ENCODE data around the gene TSPAN9.

Gene TSPAN9

GRCh38 chr12:3250576-3250975 is 173.4 kb downstream of the TSPAN9 start:
- no peak for DNase-seq (ENCODE audit: low spot score)

DNA sequence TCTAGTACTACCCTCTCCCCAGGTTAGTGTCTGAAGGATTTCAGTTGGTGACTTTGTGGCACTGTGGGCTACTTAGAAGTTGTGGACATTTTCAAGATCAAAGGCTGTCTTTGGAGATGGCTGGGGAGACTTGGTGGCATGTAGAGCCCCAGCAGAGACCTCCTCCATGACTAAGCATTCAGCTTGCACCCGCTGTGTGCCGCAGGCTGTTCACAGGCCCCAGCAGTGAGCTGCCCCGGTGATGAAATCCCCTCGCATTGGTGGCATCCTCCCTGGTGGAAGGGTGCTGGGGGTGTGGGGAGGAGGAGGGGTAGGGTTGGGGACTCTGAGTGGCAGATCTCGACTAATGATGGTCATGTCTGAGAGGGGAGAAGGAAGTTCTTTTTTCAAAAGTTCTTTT is 173.9 kb downstream of the TSPAN9 start:
- no peak for DNase-seq (ENCODE audit: low spot score)

- DNase-seq (ENCODE audit: low spot score), result no peak
Measured at GRCh38 chr12:3251691-3252090, 174.5 kb downstream of the TSPAN9 start.

GRCh38 chr12:3252450-3252891 is 175.3 kb downstream of the TSPAN9 start:
- no peak for DNase-seq (ENCODE audit: low spot score)

- DNase-seq (ENCODE audit: low spot score), result no peak
Measured at GRCh38 chr12:3253682-3254275, 176.6 kb downstream of the TSPAN9 start.

GRCh38 chr12:3255057-3255456 is 177.9 kb downstream of the TSPAN9 start:
- no peak for DNase-seq (ENCODE audit: low spot score)

- DNase-seq (ENCODE audit: low spot score), result no peak
Measured at GRCh38 chr12:3256103-3256631, 179.0 kb downstream of the TSPAN9 start.

GRCh38 chr12:3257411-3257810 is 180.2 kb downstream of the TSPAN9 start:
- no peak for DNase-seq (ENCODE audit: low spot score)

DNA sequence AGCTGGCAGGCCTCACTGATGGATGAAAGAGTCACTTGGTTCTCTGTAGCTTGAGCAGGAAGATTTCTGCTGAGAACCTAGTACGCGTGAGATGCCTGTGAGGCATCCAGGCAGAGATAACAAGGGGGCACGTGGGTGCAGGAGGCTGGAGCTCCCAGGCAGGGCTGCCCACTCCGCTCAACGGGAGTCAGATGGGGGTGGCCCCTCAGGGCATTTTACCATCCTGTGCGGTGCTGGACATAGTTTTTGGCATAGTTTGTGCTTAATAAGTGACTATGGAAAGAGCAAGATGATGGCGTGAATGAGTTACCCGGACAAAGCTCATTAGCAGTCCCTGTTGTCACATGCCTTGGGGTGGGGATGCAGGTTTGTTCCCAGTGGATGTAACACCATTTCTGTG is 182.8 kb downstream of the TSPAN9 start:
- no peak for DNase-seq (ENCODE audit: low spot score)

DNA sequence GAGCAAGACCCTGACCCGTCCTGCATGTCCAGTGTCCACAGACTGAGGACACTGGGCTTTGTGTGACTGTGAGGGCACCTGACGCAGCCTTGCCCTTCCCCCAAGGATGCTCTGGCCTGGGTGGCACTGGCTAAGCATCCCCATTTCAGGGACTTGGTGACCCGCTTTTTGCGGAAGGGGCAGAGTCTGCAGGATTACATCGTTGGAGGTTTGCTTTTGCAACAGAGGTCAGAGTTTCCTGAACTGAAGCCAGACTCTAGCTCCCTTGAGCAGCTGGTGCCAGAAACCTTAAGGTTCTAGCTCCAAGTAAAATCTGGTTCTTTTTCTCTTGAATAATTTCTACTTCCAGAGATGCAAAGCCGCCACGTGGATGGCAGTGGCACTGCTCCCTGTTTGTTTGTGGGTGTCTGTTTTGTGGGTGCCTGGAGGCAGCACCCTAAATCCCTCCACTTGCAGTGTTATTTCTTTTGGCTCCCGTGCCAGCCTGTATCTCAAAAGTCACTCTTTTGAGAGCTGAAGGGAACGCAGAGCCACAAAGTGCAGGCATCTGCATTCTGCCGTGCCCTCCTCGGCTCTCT is 184.7 kb downstream of the TSPAN9 start:
- DNase-seq (ENCODE audit: low spot score), result no peak

DNA sequence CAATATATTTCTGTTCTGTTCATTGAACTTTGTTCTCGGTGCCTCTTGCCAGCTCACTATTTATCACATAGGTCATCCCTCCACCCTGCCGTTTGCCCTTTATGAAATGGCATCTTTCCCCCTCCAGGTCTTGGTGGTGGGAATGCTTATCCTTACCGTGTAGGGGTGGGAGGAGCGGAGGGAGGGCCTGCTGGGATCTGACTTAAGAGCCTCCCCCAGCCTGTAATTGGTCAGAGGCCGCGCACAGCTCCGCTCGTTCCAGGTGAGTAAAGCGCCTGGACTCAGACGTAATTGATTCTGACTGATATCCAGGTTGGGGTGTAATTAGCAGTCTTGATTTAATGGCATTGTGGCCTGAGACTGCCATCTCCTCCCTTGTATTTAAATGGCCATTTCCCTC is 185.3 kb downstream of the TSPAN9 start:
- DNase-seq (ENCODE audit: low spot score), result no peak

- no peak for DNase-seq (ENCODE audit: low spot score)
Measured at GRCh38 chr12:3263282-3263681, 186.1 kb downstream of the TSPAN9 start.

DNA sequence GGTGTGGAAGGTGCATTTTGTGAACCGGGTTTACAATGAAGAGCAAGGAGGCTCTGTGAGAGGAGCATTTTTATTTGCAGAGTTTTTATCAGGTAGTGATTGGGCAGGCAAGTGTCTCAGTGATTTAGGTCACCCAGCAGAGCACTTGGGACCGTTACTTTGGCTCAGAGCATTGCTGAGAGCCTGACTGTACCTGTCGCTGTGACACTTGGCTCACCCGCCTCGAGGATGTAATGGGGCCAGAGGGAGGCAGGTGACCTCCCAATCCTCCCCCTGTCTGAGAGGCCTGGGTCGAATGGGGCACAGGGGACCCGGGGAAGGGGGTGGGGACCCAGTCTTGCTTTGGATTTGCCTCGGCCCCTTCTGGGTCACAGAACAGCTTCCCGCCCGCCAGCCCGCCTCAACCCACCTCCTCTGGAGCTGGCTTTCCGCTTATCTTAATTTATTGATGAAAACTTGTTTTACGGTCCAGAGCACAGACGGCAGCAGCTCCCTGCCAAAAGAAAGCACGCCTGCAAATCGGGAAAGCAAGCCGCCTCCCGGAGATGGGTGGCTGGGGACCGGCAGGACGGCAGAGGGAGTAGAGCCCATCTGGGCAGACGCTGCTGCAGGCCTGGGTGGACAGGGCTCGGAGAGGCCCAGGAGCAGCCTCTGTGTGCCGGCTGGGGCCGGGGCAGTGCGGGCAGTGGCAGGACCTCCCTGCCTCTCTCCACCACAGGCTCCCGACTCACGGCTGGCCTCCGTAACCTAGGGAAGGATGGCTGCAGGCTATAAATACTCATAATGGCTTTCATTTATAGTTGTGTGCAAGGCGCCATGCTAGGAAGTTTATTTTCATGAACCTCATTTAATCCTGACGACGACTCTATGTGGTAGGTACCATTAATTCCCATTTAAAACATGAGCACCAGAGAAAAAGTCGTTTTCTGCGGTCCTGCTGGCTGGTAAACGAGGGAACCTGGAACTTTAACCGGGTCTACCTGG is 187.1 kb downstream of the TSPAN9 start:
- DNase-seq (ENCODE audit: low spot score), result no peak

DNA sequence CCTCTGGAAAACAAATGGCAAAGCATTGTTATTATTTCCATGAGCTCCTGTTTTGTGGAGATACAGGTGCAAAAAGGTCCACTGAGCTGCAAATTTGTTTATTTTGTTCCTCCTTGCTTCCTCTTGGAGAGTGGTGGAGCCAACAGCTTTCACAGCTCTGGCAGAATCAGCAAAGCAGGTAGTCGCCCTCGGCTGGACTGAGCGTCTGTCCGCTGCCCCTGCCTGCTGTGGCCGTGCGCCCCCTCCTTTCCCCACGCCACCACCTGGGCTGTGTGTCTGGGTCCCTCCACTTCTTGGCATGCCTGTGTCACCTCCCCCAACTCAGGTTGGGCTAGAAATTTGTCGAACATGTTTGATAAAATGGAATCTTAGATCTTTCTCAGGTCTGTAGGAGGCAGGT is 188.2 kb downstream of the TSPAN9 start:
- no peak for DNase-seq (ENCODE audit: low spot score)

DNA sequence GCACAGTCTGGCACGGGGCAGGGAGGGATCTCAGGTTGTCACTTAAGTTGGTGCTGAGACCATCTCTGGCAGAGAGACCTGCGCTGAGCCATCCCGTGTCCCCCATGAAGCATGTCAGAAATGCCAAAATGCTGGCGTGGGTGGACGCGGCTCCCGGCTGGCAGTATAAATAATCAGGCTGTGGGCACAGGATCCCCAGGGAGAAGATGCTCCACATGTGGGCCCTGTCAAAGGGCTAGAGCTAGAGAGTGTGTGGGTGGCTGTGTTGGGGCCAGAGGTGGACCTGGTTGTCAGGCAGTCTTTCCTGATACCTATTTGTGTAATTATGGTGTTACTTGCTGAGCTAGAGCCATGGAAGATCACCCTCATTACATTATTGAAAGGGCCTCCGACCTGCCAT is 189.5 kb downstream of the TSPAN9 start:
- no peak for DNase-seq (ENCODE audit: low spot score)

- DNase-seq (ENCODE audit: low spot score), result no peak
Measured at GRCh38 chr12:3267690-3268089, 190.5 kb downstream of the TSPAN9 start.

DNA sequence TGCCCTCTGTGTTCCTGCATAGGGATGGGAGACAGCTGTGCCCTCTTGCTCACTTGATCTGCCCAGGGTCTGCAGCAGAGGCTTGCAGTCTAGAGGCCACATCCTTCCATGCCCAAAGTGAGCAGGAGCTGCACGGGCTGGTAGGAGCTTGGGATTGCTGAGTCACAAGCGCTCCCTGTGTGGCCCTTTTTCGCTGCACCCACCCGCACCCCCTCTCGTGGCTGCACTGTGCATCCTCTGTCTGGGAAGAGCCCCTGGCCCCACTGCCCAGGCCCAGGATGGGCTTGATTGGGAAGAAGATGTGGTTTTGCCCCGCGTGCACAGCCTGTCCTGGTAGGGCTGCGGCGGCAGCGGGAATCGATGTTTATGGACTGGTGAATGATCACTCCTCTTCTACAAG is 192.4 kb downstream of the TSPAN9 start:
- no peak for DNase-seq (ENCODE audit: low spot score)

DNA sequence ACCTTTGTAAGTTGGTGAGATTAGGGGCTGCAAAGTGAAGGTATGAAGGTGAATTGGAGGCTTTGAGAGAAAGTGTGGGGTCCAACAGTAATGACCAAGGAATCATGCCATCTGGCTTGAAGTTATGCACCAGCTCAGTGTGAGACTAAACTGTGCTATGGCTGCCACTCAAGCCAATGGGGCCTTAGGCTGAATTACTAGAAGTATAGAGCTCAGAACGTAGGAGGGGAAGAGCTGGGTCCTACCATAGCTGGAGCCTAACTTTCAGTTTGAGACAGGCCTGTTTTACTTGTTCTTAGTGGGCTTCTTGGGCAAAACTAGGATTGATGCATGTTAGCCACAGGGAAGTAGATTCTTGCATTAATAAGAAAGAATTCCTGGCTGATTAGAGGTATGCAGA is 194.0 kb downstream of the TSPAN9 start:
- DNase-seq (ENCODE audit: low spot score), result no peak

- no peak for DNase-seq (ENCODE audit: low spot score)
Measured at GRCh38 chr12:3271639-3272038, 194.5 kb downstream of the TSPAN9 start.

GRCh38 chr12:3272958-3273357 is 195.8 kb downstream of the TSPAN9 start:
- no peak for DNase-seq (ENCODE audit: low spot score)

GRCh38 chr12:3273409-3273853 is 196.3 kb downstream of the TSPAN9 start:
- no peak for DNase-seq (ENCODE audit: low spot score)

DNA sequence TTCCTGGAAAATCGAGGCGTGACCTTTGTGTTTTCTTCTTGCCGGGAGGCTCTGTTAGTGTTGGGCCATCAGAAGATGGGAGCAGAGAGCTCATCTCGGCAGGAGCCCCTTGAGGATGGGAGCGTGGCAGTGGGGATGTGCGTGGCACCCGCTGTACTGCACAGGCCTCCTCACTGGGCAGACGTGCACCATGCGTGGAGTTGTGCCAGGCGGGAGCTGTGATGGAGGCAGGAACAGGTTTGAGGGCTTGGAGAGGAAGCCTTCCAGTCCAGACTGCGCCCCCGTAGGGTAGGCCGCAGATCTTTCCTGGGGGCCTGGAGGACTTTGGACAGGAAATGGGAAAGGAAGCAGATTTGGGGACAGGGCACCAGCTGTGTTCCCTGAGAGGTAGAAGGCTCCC is 197.5 kb downstream of the TSPAN9 start:
- no peak for DNase-seq (ENCODE audit: low spot score)
